ENCODE measurements around the gene GSS. TPM values are rescaled to one million over a fixed set of nuclear protein-coding genes. Genes with fewer than 3 reads are reported as not detected.
A peak's percentile ranks its signal among the peaks of the same experiment; 100 is the strongest.

The GSS gene
- total RNA-seq, 4 donors from 2014 or later = 61.3 to 75.2 (median 64.5) TPM

DNA sequence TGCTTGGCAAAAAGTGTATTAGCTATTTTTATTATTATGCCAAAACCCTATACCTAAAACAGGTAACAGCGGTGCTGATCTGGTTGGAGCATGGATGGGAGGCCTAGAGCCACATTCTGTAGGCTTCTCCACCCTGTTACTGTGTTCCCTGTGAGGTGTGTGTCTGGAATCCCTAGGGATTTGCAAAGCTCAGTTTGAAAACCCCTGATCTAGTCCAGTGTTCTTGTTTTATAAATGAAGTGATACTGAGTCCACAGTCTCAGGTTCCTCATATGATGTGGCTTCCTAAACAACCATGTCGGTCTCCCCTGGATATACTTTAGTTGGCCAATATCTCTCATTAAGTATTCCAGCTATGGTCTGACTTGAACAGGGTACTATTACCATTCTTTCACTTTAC lies 62.9 kb downstream of the GSS start:
- Histone ChIP-seq H3K27me3 (no peaks in the 10 kb centered on the region), H3K4me3 (no peak overlapping the region), H3K27ac (no peak overlapping the region), H3K4me1 (peaks cover 0 to 39% (median 19%) of the 10 kb centered on the region in 3 donors), H3K9me3 (no peaks in the 10 kb centered on the region), H3K36me3 (peaks cover 0 to 19% (median 0%) of the 10 kb centered on the region in 3 donors)
- DNase-seq = no peak
- 83 to 95% methylated on average over 2 of the region's 2 CpGs for WGBS, 2 donors
- TF ChIP-seq, protein P1, sequence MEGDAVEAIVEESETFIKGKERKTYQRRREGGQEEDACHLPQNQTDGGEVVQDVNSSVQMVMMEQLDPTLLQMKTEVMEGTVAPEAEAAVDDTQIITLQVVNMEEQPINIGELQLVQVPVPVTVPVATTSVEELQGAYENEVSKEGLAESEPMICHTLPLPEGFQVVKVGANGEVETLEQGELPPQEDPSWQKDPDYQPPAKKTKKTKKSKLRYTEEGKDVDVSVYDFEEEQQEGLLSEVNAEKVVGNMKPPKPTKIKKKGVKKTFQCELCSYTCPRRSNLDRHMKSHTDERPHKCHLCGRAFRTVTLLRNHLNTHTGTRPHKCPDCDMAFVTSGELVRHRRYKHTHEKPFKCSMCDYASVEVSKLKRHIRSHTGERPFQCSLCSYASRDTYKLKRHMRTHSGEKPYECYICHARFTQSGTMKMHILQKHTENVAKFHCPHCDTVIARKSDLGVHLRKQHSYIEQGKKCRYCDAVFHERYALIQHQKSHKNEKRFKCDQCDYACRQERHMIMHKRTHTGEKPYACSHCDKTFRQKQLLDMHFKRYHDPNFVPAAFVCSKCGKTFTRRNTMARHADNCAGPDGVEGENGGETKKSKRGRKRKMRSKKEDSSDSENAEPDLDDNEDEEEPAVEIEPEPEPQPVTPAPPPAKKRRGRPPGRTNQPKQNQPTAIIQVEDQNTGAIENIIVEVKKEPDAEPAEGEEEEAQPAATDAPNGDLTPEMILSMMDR (IDR thresholded peaks at IDR 0.05) = no peak
- TF ChIP-seq POLR2A (IDR thresholded peaks at IDR 0.05) = no peak
- intact Hi-C loops (cut with DNase I) = no loop called here

DNA sequence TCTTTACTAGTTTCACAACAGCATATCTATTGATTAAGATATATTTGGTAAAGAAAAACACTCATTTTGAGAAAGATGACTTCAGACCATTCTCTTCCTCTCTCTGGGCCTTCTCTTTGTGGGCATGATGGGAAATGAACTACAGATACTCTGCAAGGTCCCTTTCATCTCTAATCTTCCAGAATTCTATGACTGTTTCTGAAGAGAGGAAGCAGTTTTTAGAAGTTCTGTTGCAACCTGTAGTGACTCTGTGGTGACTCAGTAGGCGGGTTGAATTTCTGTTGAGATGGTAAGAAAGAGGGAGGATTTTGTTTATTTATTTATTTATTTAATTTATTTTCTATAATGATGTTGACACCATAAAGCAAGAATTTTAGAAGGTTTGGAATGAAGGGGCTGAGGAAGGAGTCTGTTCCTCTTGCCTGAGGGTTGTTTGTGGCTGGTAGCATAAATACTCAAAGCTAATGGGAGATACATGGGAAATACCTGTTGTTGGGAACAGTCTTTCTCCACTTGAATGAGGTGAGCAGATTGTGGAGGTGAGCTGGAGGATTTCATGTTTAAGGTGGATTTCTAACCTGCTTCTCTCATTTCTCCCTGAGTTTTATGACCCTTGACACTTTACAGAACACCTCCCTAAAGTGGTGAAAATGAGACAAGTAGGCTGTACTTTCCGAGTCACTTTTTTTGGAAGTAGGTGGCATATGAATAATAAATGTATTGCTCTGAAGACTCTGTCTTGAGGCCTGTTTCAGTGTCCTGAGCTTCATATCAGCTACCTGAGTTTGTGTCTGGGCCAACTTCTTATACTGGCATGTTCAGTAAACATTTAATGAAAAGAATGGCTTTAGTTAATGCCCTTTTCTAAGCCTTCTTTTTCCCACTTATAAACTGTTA lies 64.2 kb downstream of the GSS start:
- no peak overlapping the region for H3K4me3 ChIP-seq
- intact Hi-C loops (cut with DNase I) = no loop called here
- H3K4me1 ChIP-seq = peaks cover 0 to 36% (median 16%) of the 10 kb centered on the region in 3 donors
- TF ChIP-seq, protein P1 (IDR thresholded peaks at IDR 0.05) = no peak
- no peak for TF ChIP-seq POLR2A (IDR thresholded peaks at IDR 0.05)
- no peaks in the 10 kb centered on the region for H3K9me3 ChIP-seq
- 39 to 50% methylated on average over 2 of the region's 2 CpGs for WGBS, 2 donors
- H3K27ac ChIP-seq = peak overlapping the region; percentile 46 to 69 (median 64)
- no peak for DNase-seq
- H3K36me3 ChIP-seq = peaks cover 0 to 22% (median 0%) of the 10 kb centered on the region in 3 donors
- H3K27me3 ChIP-seq = no peaks in the 10 kb centered on the region

DNA sequence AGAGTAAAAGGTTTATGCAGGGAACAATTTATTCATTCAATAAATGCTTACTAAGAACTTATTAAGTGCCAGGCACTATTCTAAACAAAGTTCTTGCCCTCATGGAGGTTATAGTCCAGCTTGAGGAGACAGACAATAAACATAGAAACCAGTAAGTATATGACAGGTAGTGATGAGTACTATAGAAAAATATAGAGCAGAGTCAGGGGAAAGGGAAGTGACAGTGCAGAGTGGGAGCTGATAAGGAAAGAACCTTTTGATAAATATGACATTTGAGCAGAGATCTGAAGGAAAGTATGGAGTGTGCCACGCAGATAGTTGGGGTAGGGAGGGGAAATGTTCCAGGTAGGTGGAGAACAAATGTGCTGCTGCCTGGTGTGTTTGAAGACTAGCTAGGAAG lies 67.1 kb downstream of the GSS start:
- 75 to 81% methylated on average over 1 of the region's 1 CpG for WGBS, 2 donors
- Histone ChIP-seq H3K27me3 (no peaks in the 10 kb centered on the region), H3K27ac (no peak overlapping the region), H3K4me3 (no peak overlapping the region), H3K36me3 (peaks cover 0 to 52% (median 6%) of the 10 kb centered on the region in 3 donors), H3K9me3 (no peaks in the 10 kb centered on the region), H3K4me1 (peaks cover 0 to 28% (median 9%) of the 10 kb centered on the region in 3 donors)
- TF ChIP-seq, protein P1 (IDR thresholded peaks at IDR 0.05) = no peak
- no peak for TF ChIP-seq POLR2A (IDR thresholded peaks at IDR 0.05)
- no peak for DNase-seq
- intact Hi-C loops (cut with DNase I) = no loop called here

DNA sequence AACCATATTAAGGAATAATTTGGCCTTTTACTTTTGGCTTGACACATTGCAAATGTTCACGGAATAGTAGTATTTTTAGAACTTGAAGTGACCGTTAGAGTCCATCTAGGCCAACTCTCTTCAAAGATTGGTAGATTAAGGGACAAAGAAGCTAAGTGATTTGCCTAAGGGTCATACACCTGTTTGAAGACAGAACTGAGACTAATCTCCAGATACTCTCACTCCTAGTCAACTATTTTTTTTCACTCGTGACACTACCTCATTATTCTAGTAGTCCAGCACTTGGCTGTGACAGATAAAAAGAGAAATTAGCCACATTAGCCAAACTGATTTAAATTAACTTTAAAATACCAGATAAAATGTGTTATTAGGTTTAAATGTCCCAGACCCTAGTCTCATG lies 68.6 kb downstream of the GSS start:
- 44 to 63% methylated on average over 3 of the region's 3 CpGs for WGBS, 2 donors
- intact Hi-C loops (cut with DNase I) = no loop called here
- no peak for DNase-seq
- Histone ChIP-seq H3K36me3 (peaks cover 0 to 62% (median 13%) of the 10 kb centered on the region in 3 donors), H3K4me1 (peaks cover 0 to 20% (median 6%) of the 10 kb centered on the region in 3 donors), H3K4me3 (no peak overlapping the region), H3K27me3 (no peaks in the 10 kb centered on the region), H3K9me3 (no peaks in the 10 kb centered on the region), H3K27ac (no peak overlapping the region)
- no peak for TF ChIP-seq POLR2A (IDR thresholded peaks at IDR 0.05)
- TF ChIP-seq, protein P1 (IDR thresholded peaks at IDR 0.05) = no peak

DNA sequence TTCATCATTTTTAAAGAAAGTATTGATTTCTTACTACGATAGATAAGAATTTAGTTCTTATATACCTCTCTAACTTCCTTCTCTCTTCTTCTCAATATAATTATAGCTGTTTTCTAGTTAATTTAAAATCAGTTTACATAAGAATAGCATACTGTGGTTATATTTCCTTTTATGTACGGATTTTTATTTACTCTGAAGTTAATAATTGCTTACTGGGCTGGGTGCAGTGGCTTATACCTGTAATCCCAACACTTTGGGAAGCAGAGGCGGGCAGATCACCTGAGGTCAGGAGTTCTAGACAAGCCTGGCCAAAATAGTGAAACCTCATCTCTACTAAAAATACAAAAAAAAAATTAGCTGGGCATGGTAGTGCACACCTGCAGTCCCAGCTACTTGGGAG lies 69.5 kb downstream of the GSS start:
- no peak for TF ChIP-seq POLR2A (IDR thresholded peaks at IDR 0.05)
- TF ChIP-seq, protein P1 (IDR thresholded peaks at IDR 0.05) = no peak
- Histone ChIP-seq H3K27me3 (no peaks in the 10 kb centered on the region), H3K4me3 (no peak overlapping the region), H3K36me3 (peaks cover 0 to 62% (median 13%) of the 10 kb centered on the region in 3 donors), H3K9me3 (no peaks in the 10 kb centered on the region), H3K4me1 (peaks cover 0 to 17% (median 0%) of the 10 kb centered on the region in 3 donors), H3K27ac (no peak overlapping the region)
- intact Hi-C loops (cut with DNase I) = no loop called here
- 85 to 97% methylated on average over 3 of the region's 3 CpGs for WGBS, 2 donors
- DNase-seq = no peak

Data from esophagus squamous epithelium (tissue), 5 donors.